Measurements from ENCODE around the gene SLC6A19.

SLC6A19 gene

DNA sequence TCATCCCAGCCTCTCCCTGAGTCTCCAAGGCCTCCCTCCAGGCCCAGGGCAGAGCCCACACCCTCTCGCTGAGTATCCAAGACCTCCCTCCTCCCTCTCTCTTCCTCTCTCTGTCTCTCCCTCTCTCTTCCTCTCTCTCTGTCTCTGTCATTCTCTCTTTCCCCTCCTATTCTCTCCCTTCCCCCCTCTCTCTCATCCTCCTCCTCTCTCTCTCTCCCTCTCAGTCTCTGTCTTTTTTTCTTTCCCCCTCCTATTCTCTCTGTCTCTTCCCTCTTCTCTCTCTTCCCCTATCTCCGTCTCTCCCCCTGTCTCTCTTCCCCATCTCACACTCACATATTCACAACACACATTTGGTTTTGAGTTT is 8.1 kb downstream of the SLC6A19 start:
- no peak for DNase-seq (ENCODE audit: low read depth in 3 of 3)

GRCh38 chr5:1209896-1210776 is 8.7 kb downstream of the SLC6A19 start:
- DNase-seq (ENCODE audit: low read depth in 3 of 3) = no peak

DNA sequence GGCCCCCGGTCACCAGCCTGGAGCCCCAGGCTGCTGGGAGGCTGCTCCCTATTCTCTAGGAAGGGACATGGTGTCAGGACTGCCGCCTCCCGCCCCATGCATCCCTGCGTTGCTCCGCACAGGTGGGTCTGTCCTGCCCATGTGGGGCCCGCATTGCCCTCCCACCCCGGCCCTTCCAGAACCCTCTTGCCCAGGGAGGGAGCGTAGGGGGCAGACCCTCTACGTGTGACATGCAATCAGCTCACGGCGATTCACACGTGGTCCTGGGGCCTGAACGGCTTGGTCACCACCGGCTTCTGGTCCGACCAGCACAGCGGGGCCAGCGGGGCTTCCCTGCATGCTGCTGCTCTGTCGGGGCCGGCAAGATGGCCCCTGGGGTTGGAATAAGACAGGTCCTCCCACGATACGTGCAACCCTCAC is 9.4 kb downstream of the SLC6A19 start:
- no peak for DNase-seq (ENCODE audit: low read depth in 3 of 3)

- no peak for DNase-seq (ENCODE audit: low read depth in 3 of 3)
Observed at GRCh38 chr5:1211701-1212100, 10.3 kb downstream of the SLC6A19 start.

GRCh38 chr5:1212271-1212670 is 10.9 kb downstream of the SLC6A19 start:
- no peak for DNase-seq (ENCODE audit: low read depth in 3 of 3)

- DNase-seq (ENCODE audit: low read depth in 3 of 3) = no peak
Observed at GRCh38 chr5:1212881-1213280, 11.5 kb downstream of the SLC6A19 start.

DNA sequence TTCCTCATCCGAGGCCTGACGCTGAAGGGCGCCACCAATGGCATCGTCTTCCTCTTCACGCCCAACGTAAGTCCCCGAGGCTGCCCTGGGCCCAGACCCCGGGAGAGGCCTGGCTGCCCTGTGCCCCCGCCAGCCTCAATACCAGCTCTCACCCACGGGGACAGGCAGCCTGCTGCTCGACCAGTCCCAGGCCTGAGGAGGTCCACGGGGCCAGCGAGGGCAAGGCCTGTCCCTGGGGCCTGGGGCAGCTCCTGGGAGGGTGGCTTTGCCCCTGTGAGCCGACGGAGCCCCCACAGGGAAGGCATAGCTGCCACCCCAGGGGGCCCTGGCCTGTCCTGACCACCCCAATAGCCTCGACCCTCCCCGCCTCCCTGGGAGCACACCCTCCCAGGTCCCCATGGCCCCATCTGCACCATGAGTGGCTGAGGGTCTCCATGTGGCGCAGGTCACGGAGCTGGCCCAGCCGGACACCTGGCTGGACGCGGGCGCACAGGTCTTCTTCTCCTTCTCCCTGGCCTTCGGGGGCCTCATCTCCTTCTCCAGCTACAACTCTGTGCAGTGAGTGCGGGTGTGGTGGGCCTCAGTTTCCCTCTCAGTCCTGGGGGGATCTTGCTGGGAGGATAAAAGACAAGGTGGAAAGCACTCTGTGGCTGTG is 12.2 kb downstream of the SLC6A19 start:
- DNase-seq (ENCODE audit: low read depth in 3 of 3) = no peak

- DNase-seq (ENCODE audit: low read depth in 3 of 3) = no peak
Observed at GRCh38 chr5:1214163-1214935, 13.0 kb downstream of the SLC6A19 start.

GRCh38 chr5:1214936-1215220 is 13.5 kb downstream of the SLC6A19 start:
- DNase-seq (ENCODE audit: low read depth in 3 of 3) = no peak

DNA sequence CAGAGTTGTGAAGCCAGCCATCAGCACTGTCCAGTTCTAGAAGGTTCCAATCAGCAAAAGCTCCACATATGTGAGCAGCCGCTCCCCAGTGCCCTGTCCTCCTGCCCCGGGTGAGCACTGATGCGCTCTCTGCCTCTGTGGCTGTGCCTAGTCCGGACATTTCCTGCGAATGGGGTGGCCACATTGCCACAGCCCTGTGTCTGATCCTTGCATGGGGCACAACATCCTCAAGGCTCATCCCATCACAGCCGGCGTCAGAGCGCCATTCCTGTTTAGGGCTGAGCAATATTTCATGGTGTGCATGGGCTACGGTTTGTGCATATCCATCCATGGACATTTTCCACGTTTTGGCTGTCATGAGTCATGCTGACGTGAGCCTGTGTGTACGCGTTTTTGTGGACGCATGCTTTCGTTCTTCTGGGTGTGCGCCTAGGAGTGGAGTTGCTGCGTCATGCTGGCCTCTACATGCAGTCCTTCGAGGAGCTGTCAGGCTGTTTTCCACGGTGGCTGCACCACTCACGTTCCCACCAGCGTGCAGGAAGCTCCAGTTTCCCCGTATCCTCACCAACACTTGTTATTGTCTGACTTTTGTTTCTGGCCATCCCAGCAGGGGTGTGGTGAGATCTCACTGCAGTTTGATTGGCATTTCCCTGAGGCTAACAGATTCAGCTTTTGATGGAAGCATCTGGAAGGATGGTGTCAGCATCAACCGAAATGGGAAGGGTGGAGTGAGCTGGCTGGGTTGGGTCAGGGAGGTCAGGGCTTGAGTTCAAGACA is 14.1 kb downstream of the SLC6A19 start:
- no peak for DNase-seq (ENCODE audit: low read depth in 3 of 3)

- DNase-seq (ENCODE audit: low read depth in 3 of 3) = no peak
Observed at GRCh38 chr5:1216211-1216917, 15.0 kb downstream of the SLC6A19 start.

DNA sequence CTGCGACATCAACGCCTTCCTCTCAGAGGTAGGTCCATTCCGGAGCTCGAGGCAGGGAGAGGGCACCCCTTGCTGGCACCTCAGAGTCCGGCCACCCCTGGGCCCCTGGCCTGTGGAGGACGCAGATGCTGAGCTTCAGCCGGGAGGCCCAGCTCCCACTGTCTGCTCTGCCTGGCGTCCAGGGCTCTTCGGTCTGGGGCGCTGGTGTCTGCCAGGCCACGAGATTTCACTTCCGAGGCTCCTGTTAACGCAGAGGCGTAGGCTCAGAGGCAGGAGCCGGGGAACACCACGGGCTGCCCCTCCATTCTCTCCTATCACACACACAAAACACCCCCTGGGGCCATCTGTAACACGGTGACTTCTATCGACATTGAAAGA is 15.5 kb downstream of the SLC6A19 start:
- no peak for DNase-seq (ENCODE audit: low read depth in 3 of 3)

DNA sequence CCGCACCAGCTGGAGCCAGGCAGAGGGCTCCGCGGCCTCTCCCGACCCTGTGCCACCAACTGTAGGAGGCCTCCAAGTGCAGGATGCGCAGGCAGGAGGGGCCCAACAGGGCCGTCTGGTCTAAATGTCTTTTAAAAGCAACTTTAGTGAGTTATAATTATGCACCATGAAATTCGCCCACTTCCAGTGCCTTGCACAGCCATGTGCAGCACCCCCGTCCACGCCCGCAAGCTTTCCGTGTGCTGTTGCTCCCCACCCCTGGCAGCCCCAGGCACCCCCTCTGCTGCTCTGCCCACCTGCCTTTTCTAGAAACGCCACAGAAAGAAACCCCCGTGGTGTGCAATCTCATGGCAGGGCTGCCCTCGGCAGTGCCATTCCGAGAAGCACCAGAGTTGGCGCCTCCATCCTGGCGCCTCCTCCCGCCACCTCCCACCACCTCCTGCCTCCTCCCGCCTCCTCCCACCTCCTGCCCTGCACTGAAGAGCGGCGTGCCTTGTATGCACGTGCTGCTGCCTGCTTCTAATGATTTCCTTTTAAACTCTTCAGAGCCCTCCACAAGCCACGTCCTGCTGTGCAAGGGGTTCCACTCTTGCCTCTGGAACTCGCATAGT is 16.3 kb downstream of the SLC6A19 start:
- DNase-seq (ENCODE audit: low read depth in 3 of 3) = no peak

- no peak for DNase-seq (ENCODE audit: low read depth in 3 of 3)
Observed at GRCh38 chr5:1218351-1219080, 17.1 kb downstream of the SLC6A19 start.

- DNase-seq (ENCODE audit: low read depth in 3 of 3) = no peak
Observed at GRCh38 chr5:1219098-1219767, 17.8 kb downstream of the SLC6A19 start.

DNA sequence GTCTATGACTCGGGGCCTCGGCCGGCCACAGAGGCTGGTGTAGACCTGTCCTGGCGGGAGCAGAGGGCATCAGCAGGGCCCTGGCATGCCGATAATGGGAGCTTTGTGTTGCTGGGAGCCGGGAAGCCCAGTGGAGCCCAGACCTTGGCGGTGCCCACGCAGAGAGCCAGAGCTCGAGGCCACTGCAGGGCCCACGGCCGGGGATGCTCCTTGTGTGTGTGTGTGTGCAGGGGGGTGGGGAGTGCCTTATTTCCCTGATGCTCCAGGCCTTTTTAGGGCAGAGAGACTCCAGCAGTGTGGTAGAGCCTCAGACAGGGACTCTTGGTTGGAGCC is 18.3 kb downstream of the SLC6A19 start:
- no peak for DNase-seq (ENCODE audit: low read depth in 3 of 3)

DNA sequence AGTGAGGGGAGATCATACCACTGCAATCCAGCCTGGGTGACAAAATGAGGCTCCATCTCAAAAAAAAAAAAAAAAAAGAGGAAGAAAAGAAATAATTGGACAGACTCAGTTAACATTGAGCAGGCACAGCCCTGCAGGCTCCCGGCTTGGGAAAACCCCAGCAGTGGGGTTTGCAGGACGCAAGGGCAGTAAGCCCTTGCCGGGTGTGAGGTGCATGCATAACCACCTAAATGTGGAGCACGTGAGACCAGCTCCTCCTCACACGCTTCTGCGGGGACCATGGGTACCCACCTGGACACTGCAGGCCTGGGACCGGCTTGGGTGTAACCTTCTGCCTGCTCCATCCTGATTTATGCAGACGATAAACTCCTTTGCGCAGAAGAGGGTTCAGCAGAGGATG is 19.0 kb downstream of the SLC6A19 start:
- no peak for DNase-seq (ENCODE audit: low read depth in 3 of 3)

DNA sequence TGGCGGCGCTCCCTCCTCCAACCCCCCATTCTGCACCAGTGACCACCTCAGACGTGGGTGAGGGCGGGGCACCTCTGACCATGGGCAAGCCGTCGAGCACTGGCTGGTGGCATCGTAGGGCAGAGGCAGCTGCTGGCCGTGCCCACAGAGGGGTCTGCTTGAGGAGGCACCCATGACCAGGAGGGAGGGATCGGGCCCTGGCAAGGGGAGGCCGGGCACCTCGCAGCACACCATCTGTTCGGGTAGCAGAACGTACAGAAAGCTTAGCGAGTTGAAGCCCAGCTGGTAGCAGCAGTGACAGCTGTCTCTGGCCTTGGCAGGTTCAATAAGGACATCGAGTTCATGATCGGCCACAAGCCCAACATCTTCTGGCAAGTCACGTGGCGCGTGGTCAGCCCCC is 19.4 kb downstream of the SLC6A19 start:
- no peak for DNase-seq (ENCODE audit: low read depth in 3 of 3)

GRCh38 chr5:1221721-1222120 is 20.3 kb downstream of the SLC6A19 start:
- no peak for DNase-seq (ENCODE audit: low read depth in 3 of 3)

DNA sequence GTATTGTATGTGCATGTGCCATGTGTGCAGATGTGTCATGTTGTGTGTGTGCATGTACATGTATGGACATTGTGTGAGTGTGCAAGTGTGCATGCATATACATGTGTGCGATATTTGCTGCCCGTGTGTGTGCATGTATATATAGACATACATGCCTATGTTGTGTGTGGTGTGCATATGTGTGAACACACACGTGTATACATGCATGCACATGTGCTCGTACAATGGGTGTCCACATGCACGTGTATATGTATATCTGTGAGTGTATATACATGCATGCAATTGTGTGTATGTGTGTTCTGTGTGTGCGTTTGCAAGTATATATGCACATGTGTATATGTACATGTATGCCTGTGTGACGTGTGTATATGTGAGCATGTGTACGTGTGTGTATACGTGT is 20.8 kb downstream of the SLC6A19 start:
- DNase-seq (ENCODE audit: low read depth in 3 of 3) = no peak
